OCI-LY3 (cell line): ENCODE measurements around the gene TECPR1.

Experiments used
- H2AFZ ChIP-seq: fragments of 200-600, 300-600 bp; shearing (Covaris generic); 2 replicates; pipeline ENCODE4 v1.6.0; 2014; ENCODE audit warnings: antibody characterized with exemption, low read depth, low read length
- H3K27ac ChIP-seq: fragments of 200-600, 300-600 bp; sonication (generic); 2 replicates; pipeline ENCODE4 v1.5.1; 2014; ENCODE audit warnings: mild to moderate bottlenecking, low read length, moderate library complexity, mixed read lengths
- H3K27me3 ChIP-seq: fragments of 200-600, 300-600 bp; sonication (generic); 2 replicates; pipeline ENCODE4 v1.6.1; 2014; ENCODE audit warnings: low read depth, low read length, mixed read lengths
- H3K36me3 ChIP-seq: fragments of 200-600, 300-600 bp; sonication (generic); replicated peaks from 2 replicates; pipeline ENCODE3; 2014; ENCODE audit warnings: low read depth, low read length, mixed read lengths
- H3K4me1 ChIP-seq: fragments of 300-600, 200-600 bp; sonication (generic); 2 replicates; pipeline ENCODE4 v1.6.1; 2014; ENCODE audit warnings: low read length, mixed read lengths
- H3K4me2 ChIP-seq: fragments of 200-600, 300-600 bp; sonication (generic); 2 replicates; pipeline ENCODE4 v1.6.1; 2014; ENCODE audit warnings: low read length, mixed read lengths
- H3K4me3 ChIP-seq: fragments of 300-600, 200-600 bp; sonication (generic); 2 replicates; pipeline ENCODE4 v1.5.1; 2014; ENCODE audit warnings: antibody characterized with exemption, mild to moderate bottlenecking, low read length, moderate library complexity
- H3K79me2 ChIP-seq: fragments of 300-600, 200-600 bp; shearing (Covaris generic); 2 replicates; pipeline ENCODE4 v1.6.1; 2014; ENCODE audit warnings: mild to moderate bottlenecking, low read length, mixed read lengths
- H3K9ac ChIP-seq: fragments of 300-600, 200-600 bp; shearing (Covaris generic); 2 replicates; pipeline ENCODE4 v1.6.0; 2014; ENCODE audit warnings: mild to moderate bottlenecking, low read length, moderate library complexity
- H3K9me3 ChIP-seq: fragments of 200-600, 300-600 bp; shearing (Covaris generic); 2 replicates; pipeline ENCODE4 v1.6.1; 2014; ENCODE audit warnings: low read length, mixed read lengths; ENCODE audit not compliant: insufficient read depth
- H4K20me1 ChIP-seq: fragments of 200-600, 300-600 bp; sonication (generic); 2 replicates; pipeline ENCODE4 v1.6.1; 2016; ENCODE audit warnings: low read length, mixed read lengths; ENCODE audit not compliant: insufficient read depth
- EZH2phosphoT487 ChIP-seq: fragments of 200-600 bp; shearing (Covaris generic); IDR thresholded peaks from 2 replicates; pipeline ENCODE4 v1.6.1; 2018; ENCODE audit warnings: antibody characterized with exemption, mixed run types, low read depth
- TF ChIP-seq, protein P1 (sequence below): fragments of 200-600, 300-600 bp; sonication (generic); IDR thresholded peaks from 2 replicates; pipeline ENCODE4 v1.5.1; 2014; ENCODE audit warnings: antibody characterized with exemption, low read length, low read depth

The TECPR1 gene

GRCh38 chr7:98242342-98242741 lies 9.7 kb downstream of the TECPR1 start:
- H3K27ac ChIP-seq = no peak overlapping the region
- H2AFZ ChIP-seq = no peak overlapping the region
- no peaks in the 10 kb centered on the region for H3K27me3 ChIP-seq
- no peaks in the 10 kb centered on the region for H4K20me1 ChIP-seq
- no peak for TF ChIP-seq EZH2phosphoT487
- TF ChIP-seq, protein P1, sequence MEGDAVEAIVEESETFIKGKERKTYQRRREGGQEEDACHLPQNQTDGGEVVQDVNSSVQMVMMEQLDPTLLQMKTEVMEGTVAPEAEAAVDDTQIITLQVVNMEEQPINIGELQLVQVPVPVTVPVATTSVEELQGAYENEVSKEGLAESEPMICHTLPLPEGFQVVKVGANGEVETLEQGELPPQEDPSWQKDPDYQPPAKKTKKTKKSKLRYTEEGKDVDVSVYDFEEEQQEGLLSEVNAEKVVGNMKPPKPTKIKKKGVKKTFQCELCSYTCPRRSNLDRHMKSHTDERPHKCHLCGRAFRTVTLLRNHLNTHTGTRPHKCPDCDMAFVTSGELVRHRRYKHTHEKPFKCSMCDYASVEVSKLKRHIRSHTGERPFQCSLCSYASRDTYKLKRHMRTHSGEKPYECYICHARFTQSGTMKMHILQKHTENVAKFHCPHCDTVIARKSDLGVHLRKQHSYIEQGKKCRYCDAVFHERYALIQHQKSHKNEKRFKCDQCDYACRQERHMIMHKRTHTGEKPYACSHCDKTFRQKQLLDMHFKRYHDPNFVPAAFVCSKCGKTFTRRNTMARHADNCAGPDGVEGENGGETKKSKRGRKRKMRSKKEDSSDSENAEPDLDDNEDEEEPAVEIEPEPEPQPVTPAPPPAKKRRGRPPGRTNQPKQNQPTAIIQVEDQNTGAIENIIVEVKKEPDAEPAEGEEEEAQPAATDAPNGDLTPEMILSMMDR = no peak
- H3K79me2 ChIP-seq = no peaks in the 10 kb centered on the region
- H3K4me3 ChIP-seq = no peak overlapping the region
- H3K9me3 ChIP-seq = no peaks in the 10 kb centered on the region
- no peak overlapping the region for H3K4me2 ChIP-seq
- H3K9ac ChIP-seq = no peak overlapping the region
- H3K4me1 ChIP-seq = no peaks in the 10 kb centered on the region
- no peaks in the 10 kb centered on the region for H3K36me3 ChIP-seq

DNA sequence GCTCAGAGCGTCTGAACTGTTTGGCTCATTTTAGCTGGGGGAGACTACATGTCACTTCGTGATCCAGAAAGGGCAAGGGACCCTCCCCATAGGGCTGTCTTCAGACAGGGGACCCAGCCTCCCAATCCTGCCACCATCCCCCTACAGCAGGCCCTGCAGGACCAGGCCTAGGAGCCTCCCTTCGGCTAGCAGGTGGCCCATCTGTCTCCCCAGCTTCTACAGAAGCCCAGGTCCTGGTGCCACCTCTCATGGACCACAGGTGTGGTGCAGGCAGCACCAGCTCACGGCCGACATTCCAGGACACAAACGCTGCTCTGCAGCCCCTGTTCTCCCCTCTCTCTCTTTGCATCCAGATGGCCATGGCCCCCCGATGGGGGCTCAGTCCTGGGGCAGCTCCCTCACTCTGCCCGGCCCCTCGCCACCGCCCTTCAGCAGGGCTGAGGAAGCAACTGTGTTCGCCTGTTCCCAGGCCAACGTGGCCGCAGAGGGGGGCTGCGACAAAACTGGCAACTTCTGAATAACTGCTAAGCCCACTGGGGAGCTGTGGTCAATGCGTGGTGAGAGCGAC lies 10.3 kb downstream of the TECPR1 start:
- Histone ChIP-seq H3K27me3 (no peaks in the 10 kb centered on the region), H3K9ac (no peak overlapping the region), H2AFZ (no peak overlapping the region), H3K4me2 (no peak overlapping the region), H4K20me1 (no peaks in the 10 kb centered on the region), H3K27ac (no peak overlapping the region), H3K36me3 (no peaks in the 10 kb centered on the region), H3K79me2 (no peaks in the 10 kb centered on the region), H3K4me1 (no peaks in the 10 kb centered on the region), H3K9me3 (no peaks in the 10 kb centered on the region), H3K4me3 (no peak overlapping the region)
- TF ChIP-seq EZH2phosphoT487 = no peak
- TF ChIP-seq, protein P1 = no peak

DNA sequence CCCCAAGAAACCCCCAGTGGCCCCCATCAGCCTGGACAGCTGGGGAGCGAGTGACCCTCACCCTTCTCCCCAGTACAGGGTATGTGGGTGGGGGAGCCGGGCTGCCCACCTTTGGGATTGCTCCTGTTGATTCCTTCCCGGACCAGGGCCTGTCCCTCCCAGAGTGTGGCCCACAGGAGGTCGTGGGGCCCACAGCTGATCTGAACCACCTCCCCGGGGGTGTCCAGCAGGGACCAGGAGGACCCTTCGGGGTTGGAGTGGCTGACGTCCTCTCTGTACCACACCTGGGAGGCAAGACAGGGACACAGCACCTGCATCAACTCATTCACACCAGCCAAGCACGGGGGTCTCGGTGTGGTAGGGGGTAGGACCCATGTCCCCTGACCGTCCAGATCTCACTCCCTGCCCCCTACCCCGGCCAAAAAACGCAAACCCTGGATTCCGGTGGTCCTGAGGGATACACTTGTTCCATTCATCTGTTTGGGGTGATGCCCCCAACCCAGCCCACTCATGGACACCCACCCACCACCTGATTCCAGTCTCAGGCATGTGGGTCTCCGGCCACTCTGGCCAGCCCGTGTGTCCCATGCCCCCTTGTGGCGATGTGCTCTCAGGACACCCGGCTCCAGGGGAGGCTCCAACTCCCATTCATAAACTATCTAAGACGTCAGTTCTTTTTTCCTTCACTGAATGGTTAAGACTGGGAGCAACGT lies 10.9 kb downstream of the TECPR1 start:
- no peak for TF ChIP-seq EZH2phosphoT487
- TF ChIP-seq, protein P1 = peak; percentile 80
- Histone ChIP-seq H3K4me1 (no peaks in the 10 kb centered on the region), H4K20me1 (no peaks in the 10 kb centered on the region), H3K79me2 (no peaks in the 10 kb centered on the region), H3K27ac (no peak overlapping the region), H2AFZ (no peak overlapping the region), H3K9ac (no peak overlapping the region), H3K4me3 (no peak overlapping the region), H3K4me2 (no peak overlapping the region), H3K36me3 (no peaks in the 10 kb centered on the region), H3K9me3 (no peaks in the 10 kb centered on the region), H3K27me3 (no peaks in the 10 kb centered on the region)

GRCh38 chr7:98238976-98239375 lies 13.1 kb downstream of the TECPR1 start:
- H2AFZ ChIP-seq = no peak overlapping the region
- TF ChIP-seq, protein P1 = no peak
- no peak for TF ChIP-seq EZH2phosphoT487
- no peaks in the 10 kb centered on the region for H3K79me2 ChIP-seq
- H3K27me3 ChIP-seq = no peaks in the 10 kb centered on the region
- no peak overlapping the region for H3K4me2 ChIP-seq
- no peaks in the 10 kb centered on the region for H3K4me1 ChIP-seq
- no peaks in the 10 kb centered on the region for H3K36me3 ChIP-seq
- H3K4me3 ChIP-seq = no peak overlapping the region
- no peak overlapping the region for H3K27ac ChIP-seq
- H4K20me1 ChIP-seq = no peaks in the 10 kb centered on the region
- H3K9me3 ChIP-seq = no peaks in the 10 kb centered on the region
- H3K9ac ChIP-seq = no peak overlapping the region
